ENCODE measurements around the gene FRYL.

Gene FRYL

DNA sequence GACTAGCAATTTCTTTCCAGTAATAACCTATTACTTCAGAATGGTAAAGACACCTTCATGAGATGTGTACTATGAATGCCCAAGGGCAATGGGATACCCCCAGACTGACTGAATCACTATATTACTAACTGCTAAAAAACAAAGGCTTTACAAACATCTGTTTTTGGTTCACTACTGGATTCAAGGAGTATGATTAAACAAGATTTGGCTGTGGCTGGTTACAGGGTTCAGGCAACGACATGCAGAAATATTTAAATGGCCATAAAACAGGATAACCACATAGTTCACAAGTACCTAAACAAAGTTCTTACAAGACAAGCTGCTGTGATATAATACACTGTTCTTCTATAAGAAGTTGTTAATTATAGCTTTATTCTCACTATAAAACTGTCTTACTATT is 128.2 kb downstream of the FRYL start:
- H4K20me1 ChIP-seq (ENCODE audit: insufficient read depth, low read length), result no peaks in the 10 kb centered on the region; the same call in 1 of the 2 replicates
- peaks cover 17% of the 10 kb centered on the region for H3K4me1 ChIP-seq (ENCODE audit: insufficient read depth, low read length, severe bottlenecking)
- H3K9ac ChIP-seq (ENCODE audit: low read length), result no peak overlapping the region
- no peaks in the 10 kb centered on the region for H3K9me3 ChIP-seq (ENCODE audit: low read length)
- H3K4me2 ChIP-seq (ENCODE audit: low read length), result no peak overlapping the region
- H3K9me2 ChIP-seq (ENCODE audit: low read depth, low read length), result no peaks in the 10 kb centered on the region
- no peaks in the 10 kb centered on the region for H3K36me3 ChIP-seq (ENCODE audit: insufficient read depth, low read length)
- peaks cover 4% of the 10 kb centered on the region; the same call in 1 of the 2 replicates for H3F3A ChIP-seq (ENCODE audit: insufficient read depth, low read length)
- H2AFZ ChIP-seq (ENCODE audit: low read length), result no peak overlapping the region
- H3K4me3 ChIP-seq (ENCODE audit: low read depth, low read length, poor library complexity, severe bottlenecking), result no peak overlapping the region
- H3K79me2 ChIP-seq (ENCODE audit: insufficient read depth, low read length), result no peaks in the 10 kb centered on the region; the same call in 1 of the 2 replicates
- H3K27ac ChIP-seq (ENCODE audit: low read depth, low read length, poor library complexity, severe bottlenecking), result no peak overlapping the region
- H3K27me3 ChIP-seq (ENCODE audit: insufficient read depth, low read length), result no peaks in the 10 kb centered on the region
- TF ChIP-seq EZH2 (IDR thresholded peaks at IDR 0.05; ENCODE audit: borderline replicate concordance, low read length), result no peak
- TF ChIP-seq, protein P1, sequence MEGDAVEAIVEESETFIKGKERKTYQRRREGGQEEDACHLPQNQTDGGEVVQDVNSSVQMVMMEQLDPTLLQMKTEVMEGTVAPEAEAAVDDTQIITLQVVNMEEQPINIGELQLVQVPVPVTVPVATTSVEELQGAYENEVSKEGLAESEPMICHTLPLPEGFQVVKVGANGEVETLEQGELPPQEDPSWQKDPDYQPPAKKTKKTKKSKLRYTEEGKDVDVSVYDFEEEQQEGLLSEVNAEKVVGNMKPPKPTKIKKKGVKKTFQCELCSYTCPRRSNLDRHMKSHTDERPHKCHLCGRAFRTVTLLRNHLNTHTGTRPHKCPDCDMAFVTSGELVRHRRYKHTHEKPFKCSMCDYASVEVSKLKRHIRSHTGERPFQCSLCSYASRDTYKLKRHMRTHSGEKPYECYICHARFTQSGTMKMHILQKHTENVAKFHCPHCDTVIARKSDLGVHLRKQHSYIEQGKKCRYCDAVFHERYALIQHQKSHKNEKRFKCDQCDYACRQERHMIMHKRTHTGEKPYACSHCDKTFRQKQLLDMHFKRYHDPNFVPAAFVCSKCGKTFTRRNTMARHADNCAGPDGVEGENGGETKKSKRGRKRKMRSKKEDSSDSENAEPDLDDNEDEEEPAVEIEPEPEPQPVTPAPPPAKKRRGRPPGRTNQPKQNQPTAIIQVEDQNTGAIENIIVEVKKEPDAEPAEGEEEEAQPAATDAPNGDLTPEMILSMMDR (IDR thresholded peaks at IDR 0.05; ENCODE audit: low read length), result no peak

DNA sequence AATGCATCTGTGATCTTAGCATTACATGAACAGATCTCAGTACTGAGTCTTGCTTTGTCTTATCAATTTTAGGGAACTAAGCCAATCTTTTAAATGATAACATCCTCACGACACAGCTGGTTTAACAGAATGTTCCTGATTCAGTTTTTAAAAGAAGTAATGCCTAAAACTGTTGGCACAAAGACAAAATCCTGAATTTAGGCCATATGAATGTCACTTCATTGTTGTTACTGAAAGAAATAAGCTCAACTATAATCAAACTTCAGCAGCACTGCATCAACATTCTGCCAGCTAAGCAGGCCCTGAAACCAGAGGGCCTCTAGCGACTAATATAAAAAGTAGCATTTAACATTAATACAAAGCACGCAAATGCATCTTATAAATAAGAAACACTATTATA is 130.6 kb downstream of the FRYL start:
- H3K9me3 ChIP-seq (ENCODE audit: low read length), result no peaks in the 10 kb centered on the region
- H3K4me1 ChIP-seq (ENCODE audit: insufficient read depth, low read length, severe bottlenecking), result peaks cover 10% of the 10 kb centered on the region
- H3K27me3 ChIP-seq (ENCODE audit: insufficient read depth, low read length), result no peaks in the 10 kb centered on the region
- no peaks in the 10 kb centered on the region for H3K9me2 ChIP-seq (ENCODE audit: low read depth, low read length)
- no peak for TF ChIP-seq EZH2 (IDR thresholded peaks at IDR 0.05; ENCODE audit: borderline replicate concordance, low read length)
- TF ChIP-seq, protein P1 (IDR thresholded peaks at IDR 0.05; ENCODE audit: low read length), result no peak
- no peak overlapping the region for H3K4me2 ChIP-seq (ENCODE audit: low read length)
- peaks cover 11% of the 10 kb centered on the region for H3K79me2 ChIP-seq (ENCODE audit: insufficient read depth, low read length)
- no peak overlapping the region for H3K9ac ChIP-seq (ENCODE audit: low read length)
- H3K4me3 ChIP-seq (ENCODE audit: low read depth, low read length, poor library complexity, severe bottlenecking), result no peak overlapping the region
- H3K36me3 ChIP-seq (ENCODE audit: insufficient read depth, low read length), result no peaks in the 10 kb centered on the region
- H3K27ac ChIP-seq (ENCODE audit: low read depth, low read length, poor library complexity, severe bottlenecking), result no peak overlapping the region
- no peak overlapping the region for H2AFZ ChIP-seq (ENCODE audit: low read length)
- H3F3A ChIP-seq (ENCODE audit: insufficient read depth, low read length), result peaks cover 2% of the 10 kb centered on the region; the same call in 1 of the 2 replicates
- no peaks in the 10 kb centered on the region; the same call in 1 of the 2 replicates for H4K20me1 ChIP-seq (ENCODE audit: insufficient read depth, low read length)

DNA sequence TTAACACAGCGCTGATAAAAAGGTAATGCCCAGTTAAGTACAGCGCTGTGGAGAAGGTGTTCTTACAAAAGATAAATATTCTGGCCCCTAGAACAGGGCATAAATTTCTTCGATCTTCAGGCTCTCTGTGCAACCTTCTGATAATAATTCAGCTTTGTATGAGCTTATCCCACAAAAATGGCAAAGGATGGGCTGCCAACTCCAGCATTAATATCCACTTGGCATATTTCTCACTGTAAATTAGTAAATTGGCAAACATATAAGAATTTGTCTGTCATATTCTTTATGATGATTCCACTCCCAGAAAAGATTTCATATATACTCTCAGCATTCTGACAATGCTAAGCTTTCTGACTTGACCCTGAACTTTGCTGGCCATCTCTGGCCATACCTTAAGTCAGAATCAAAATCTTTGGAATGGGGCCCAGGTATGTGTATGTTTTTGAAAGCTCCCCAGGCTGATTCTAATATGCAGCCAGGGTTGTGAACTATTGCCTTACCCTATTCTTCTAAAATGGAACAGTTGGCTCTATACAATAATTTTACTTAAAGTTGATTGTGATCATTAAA is 134.8 kb downstream of the FRYL start:
- Histone ChIP-seq H3K4me3 (ENCODE audit: low read depth, low read length, poor library complexity, severe bottlenecking) (no peak overlapping the region), H3K27ac (ENCODE audit: low read depth, low read length, poor library complexity, severe bottlenecking) (no peak overlapping the region), H3K36me3 (ENCODE audit: insufficient read depth, low read length) (no peaks in the 10 kb centered on the region), H3K4me2 (ENCODE audit: low read length) (no peak overlapping the region), H3K9ac (ENCODE audit: low read length) (no peak overlapping the region), H4K20me1 (ENCODE audit: insufficient read depth, low read length) (no peaks in the 10 kb centered on the region), H3K9me2 (ENCODE audit: low read depth, low read length) (no peaks in the 10 kb centered on the region), H3K9me3 (ENCODE audit: low read length) (no peaks in the 10 kb centered on the region), H3K4me1 (ENCODE audit: insufficient read depth, low read length, severe bottlenecking) (no peaks in the 10 kb centered on the region), H3K27me3 (ENCODE audit: insufficient read depth, low read length) (no peaks in the 10 kb centered on the region), H3F3A (ENCODE audit: insufficient read depth, low read length) (no peaks in the 10 kb centered on the region), H3K79me2 (ENCODE audit: insufficient read depth, low read length) (peaks cover 24% of the 10 kb centered on the region), H2AFZ (ENCODE audit: low read length) (no peak overlapping the region)
- TF ChIP-seq, protein P1 (IDR thresholded peaks at IDR 0.05; ENCODE audit: low read length), result no peak
- TF ChIP-seq EZH2 (IDR thresholded peaks at IDR 0.05; ENCODE audit: borderline replicate concordance, low read length), result no peak

Data from OCI-LY1 (cell line).